Caki2 (cell line): ENCODE data around the gene GNAS. TPM values are rescaled to one million over a fixed set of nuclear protein-coding genes. Genes with fewer than 3 reads are reported as not detected.
"Not testable (repeated sequence)": the region's sequence is repeated elsewhere in the genome, so short reads cannot be mapped to it uniquely, and the experiment has no call there.

Experiments used
- DNase-seq: peaks from one replicate; pipeline ENCODE4 v3.0.0-alpha.2; 2015; ENCODE audit warnings: low read depth
- in situ Hi-C: cut with HindIII; loops from 2 replicates; pipeline ENCODE4 v1.10.0; 2016; ENCODE audit warnings: low sequenced_read_pairs, low pct_unique_long_range_greater_than_20kb, mixed read lengths
- total RNA-seq: library from RNA; depleted of rRNA; stranded (reverse); fragments of >200 nt; shearing (Covaris generic); gene quantifications from 2 replicates; pipeline ENCODE4 v1.2.3, GENCODE V29; 2014; ENCODE audit warnings: low replicate concordance; rRNA removed

GNAS gene
- 471 and 541 TPM in 2 replicates for total RNA-seq

GRCh38 chr20:58852543-58853271 lies at the start of gene GNAS:
Gene GNAS, plus strand, starts transcription at chr20:58852716.
- DNase-seq = peak; percentile 48
- in situ Hi-C loops = no loop called here

- in situ Hi-C loops = no loop called here
- DNase-seq = no peak
Measured at GRCh38 chr20:58803533-58803932, 49.0 kb upstream of the GNAS start.

GRCh38 chr20:58807801-58808200 lies 44.7 kb upstream of the GNAS start:
- no peak for DNase-seq
- in situ Hi-C loops = no loop called here

- no peak for DNase-seq
- in situ Hi-C loops = no loop called here
Measured at GRCh38 chr20:58808271-58809046, 44.1 kb upstream of the GNAS start.

GRCh38 chr20:58810116-58810878 lies 42.2 kb upstream of the GNAS start:
- in situ Hi-C loops = no loop called here
- DNase-seq = no peak

GRCh38 chr20:58810879-58811250 lies 41.7 kb upstream of the GNAS start:
- in situ Hi-C loops = no loop called here
- DNase-seq = no peak

GRCh38 chr20:58811334-58811733 lies 41.2 kb upstream of the GNAS start:
- in situ Hi-C loops = no loop called here
- no peak for DNase-seq

GRCh38 chr20:58813369-58813768 lies 39.1 kb upstream of the GNAS start:
- DNase-seq = no peak
- in situ Hi-C loops = no loop called here

- DNase-seq = no peak
- in situ Hi-C loops = no loop called here
Measured at GRCh38 chr20:58815448-58815847, 37.1 kb upstream of the GNAS start.

GRCh38 chr20:58816051-58816450 lies 36.5 kb upstream of the GNAS start:
- in situ Hi-C loops = no loop called here
- DNase-seq = no peak

- in situ Hi-C loops = no loop called here
- no peak for DNase-seq
Measured at GRCh38 chr20:58816957-58817651, 35.4 kb upstream of the GNAS start.

- in situ Hi-C loops = no loop called here
- no peak for DNase-seq
Measured at GRCh38 chr20:58817748-58818147, 34.8 kb upstream of the GNAS start.

GRCh38 chr20:58818586-58819285 lies 33.8 kb upstream of the GNAS start:
- no peak for DNase-seq
- in situ Hi-C loops = no loop called here

- DNase-seq = no peak
- in situ Hi-C loops = no loop called here
Measured at GRCh38 chr20:58819921-58820320, 32.6 kb upstream of the GNAS start.

- DNase-seq, in situ Hi-C loops: not testable (repeated sequence)
Measured at GRCh38 chr20:58820515-58820914, 32.0 kb upstream of the GNAS start.

- in situ Hi-C loops = no loop called here
- DNase-seq = no peak
Measured at GRCh38 chr20:58822149-58822548, 30.4 kb upstream of the GNAS start.

- DNase-seq = no peak
- in situ Hi-C loops = no loop called here
Measured at GRCh38 chr20:58822748-58823730, 29.5 kb upstream of the GNAS start.
